Activated CD8-positive, alpha-beta memory T cell treated with anti-CD3 and anti-CD28 coated beads for 4 hours (primary cell): ENCODE measurements around the gene PGRMC2.

Experiments used
- DNase-seq, 2 donors: peaks; one replicate each; pipeline ENCODE4 v3.0.0-alpha.2; 2020; ENCODE audit warnings: low read depth in 2 of 2

Gene PGRMC2

DNA sequence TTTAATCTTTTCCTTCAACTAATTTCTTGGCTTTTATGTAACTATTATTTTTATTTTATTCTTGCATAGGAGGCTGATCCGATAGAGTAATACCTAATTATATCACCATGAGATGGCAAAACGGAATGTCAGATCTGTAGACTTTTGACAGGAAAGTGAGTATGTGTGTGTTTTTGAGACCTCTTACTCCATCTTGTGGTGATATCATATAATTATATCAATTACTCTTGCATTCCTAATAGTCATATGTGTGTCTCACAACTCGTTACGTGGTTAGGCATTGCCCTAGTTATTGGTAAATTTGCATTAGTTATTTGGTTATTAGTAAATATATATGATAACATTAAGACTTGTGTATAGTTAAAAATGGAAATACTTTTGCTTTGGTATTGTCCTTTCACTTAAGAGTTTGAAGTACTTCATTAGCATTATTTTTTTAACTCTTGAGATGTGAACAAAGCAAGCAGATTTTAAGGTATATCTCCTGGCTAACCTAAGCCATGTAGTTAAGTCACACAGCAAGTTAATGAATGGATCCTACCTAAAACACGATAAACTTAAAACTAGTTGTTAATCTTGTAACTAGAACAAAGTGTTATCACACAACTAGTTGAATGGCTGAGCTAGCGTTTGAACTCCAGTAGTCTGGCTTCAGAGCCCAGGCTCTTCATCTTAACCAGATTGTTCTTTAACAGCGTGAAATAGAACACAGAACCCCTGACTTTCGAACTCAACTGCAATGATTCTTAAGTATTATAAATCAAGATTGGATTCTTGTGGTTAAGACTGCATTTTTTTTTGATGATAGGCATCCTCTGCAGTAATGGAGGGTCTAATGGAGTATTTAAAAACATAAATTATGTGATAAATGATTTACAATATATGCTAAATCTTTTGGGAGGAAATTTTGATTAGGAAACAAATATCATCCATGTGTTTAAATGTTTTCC lies 67.1 kb downstream of the PGRMC2 start:
- no peak for DNase-seq
